Glutamatergic neuron (in vitro differentiated cells): Measurements from ENCODE around the gene FUS. TPM values are rescaled to one million over a fixed set of nuclear protein-coding genes. Genes with fewer than 3 reads are reported as not detected.
A peak's percentile ranks its signal among the peaks of the same experiment; 100 is the strongest.
"Not testable (repeated sequence)": the region's sequence is repeated elsewhere in the genome, so short reads cannot be mapped to it uniquely, and the experiment has no call there.

Source experiments
- DNase-seq: peaks from one replicate; pipeline ENCODE4 v3.0.0; 2022
- H3K27ac Mint-ChIP-seq: one replicate; pipeline ENCODE4 v1.8.0; 2020; ENCODE audit warnings: mild to moderate bottlenecking, mixed read lengths, inconsistent platforms; ENCODE audit not compliant: unreplicated experiment
- H3K27me3 Mint-ChIP-seq: one replicate; pipeline ENCODE4 v1.8.0; 2020; ENCODE audit warnings: mild to moderate bottlenecking, moderate library complexity, mixed read lengths, inconsistent platforms; ENCODE audit not compliant: unreplicated experiment
- H3K36me3 Mint-ChIP-seq: one replicate; pipeline ENCODE4 v1.8.0; 2020; ENCODE audit warnings: mild to moderate bottlenecking, mixed read lengths, inconsistent platforms; ENCODE audit not compliant: unreplicated experiment
- H3K4me1 Mint-ChIP-seq: one replicate; pipeline ENCODE4 v1.8.0; 2020; ENCODE audit warnings: mild to moderate bottlenecking, low read depth, mixed read lengths, inconsistent platforms; ENCODE audit not compliant: unreplicated experiment
- H3K4me3 Mint-ChIP-seq: one replicate; pipeline ENCODE4 v1.8.0; 2020; ENCODE audit warnings: mild to moderate bottlenecking, mixed read lengths, inconsistent platforms; ENCODE audit not compliant: unreplicated experiment
- H3K9me3 Mint-ChIP-seq: one replicate; pipeline ENCODE4 v1.8.0; 2020; ENCODE audit warnings: mild to moderate bottlenecking, moderate library complexity, mixed read lengths, inconsistent platforms; ENCODE audit not compliant: unreplicated experiment
- total RNA-seq: library from RNA; stranded (reverse); fragmentation: NEBNext Ultra II Directional; extraction: Animal tissue kit (Norgen Biotek cat#: 25700); gene quantifications from one replicate; pipeline ENCODE4 v1.2.1, GENCODE V29; 2021; ENCODE audit not compliant: unreplicated experiment
- TF ChIP-seq, protein P1 (sequence below): fragments of 200-600 bp; sonication (generic); IDR thresholded peaks from one replicate; pipeline ENCODE4 v1.5.0; 2021; ENCODE audit not compliant: partially characterized antibody, unreplicated experiment

The FUS gene
- total RNA-seq, 1 donor from 2014 or later, result 473 TPM

DNA sequence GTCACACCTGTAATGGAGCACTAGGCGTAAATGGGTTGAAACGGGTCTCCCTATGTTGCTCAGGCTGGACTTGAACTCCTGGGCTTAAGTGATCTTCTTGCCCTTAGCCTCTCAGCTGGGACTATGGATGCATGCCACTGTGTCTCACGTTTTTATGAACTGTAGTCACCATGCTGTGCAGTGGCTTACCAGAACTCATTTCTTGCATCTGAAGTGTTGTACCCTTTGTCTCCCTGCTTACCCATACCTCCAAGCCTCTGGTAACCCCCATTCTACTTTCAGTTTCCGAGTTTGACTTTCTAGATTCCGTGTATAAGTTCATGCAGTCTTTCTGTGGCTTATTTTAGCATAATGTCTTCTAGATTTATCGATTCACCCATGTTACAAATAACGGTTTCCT lies 15.0 kb downstream of the FUS start:
- Mint-ChIP-seq H3K4me1 (peaks cover 3% of the 10 kb centered on the region), H3K27me3 (peaks cover 7% of the 10 kb centered on the region), H3K9me3 (peaks cover 8% of the 10 kb centered on the region), H3K4me3 (no peak overlapping the region), H3K27ac (no peak overlapping the region), H3K36me3 (peaks cover 14% of the 10 kb centered on the region)
- TF ChIP-seq, protein P1, sequence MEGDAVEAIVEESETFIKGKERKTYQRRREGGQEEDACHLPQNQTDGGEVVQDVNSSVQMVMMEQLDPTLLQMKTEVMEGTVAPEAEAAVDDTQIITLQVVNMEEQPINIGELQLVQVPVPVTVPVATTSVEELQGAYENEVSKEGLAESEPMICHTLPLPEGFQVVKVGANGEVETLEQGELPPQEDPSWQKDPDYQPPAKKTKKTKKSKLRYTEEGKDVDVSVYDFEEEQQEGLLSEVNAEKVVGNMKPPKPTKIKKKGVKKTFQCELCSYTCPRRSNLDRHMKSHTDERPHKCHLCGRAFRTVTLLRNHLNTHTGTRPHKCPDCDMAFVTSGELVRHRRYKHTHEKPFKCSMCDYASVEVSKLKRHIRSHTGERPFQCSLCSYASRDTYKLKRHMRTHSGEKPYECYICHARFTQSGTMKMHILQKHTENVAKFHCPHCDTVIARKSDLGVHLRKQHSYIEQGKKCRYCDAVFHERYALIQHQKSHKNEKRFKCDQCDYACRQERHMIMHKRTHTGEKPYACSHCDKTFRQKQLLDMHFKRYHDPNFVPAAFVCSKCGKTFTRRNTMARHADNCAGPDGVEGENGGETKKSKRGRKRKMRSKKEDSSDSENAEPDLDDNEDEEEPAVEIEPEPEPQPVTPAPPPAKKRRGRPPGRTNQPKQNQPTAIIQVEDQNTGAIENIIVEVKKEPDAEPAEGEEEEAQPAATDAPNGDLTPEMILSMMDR, result no peak
- no peak for DNase-seq

DNA sequence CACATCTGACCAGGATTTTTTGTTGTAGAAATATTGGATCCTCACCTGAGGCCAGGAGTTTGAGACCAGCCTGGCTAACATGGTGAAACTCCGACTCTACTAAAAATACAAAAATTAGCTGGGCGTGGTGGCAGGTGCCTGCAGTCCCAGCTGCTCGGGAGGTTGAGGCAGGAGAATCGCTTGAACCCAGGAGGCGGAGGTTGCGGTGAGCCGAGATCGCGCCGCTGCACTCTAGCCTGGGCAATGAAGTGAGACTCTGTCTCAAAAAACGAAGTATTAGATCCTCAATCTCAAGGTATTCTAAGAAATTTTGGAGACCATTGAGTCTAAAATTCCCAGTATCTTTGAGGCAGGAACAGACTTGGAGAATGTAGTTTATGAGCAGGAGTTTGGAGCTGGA lies 15.9 kb downstream of the FUS start:
- H3K36me3 Mint-ChIP-seq, H3K27me3 Mint-ChIP-seq, H3K4me1 Mint-ChIP-seq, H3K4me3 Mint-ChIP-seq, H3K27ac Mint-ChIP-seq, DNase-seq, H3K9me3 Mint-ChIP-seq: not testable (repeated sequence)

DNA sequence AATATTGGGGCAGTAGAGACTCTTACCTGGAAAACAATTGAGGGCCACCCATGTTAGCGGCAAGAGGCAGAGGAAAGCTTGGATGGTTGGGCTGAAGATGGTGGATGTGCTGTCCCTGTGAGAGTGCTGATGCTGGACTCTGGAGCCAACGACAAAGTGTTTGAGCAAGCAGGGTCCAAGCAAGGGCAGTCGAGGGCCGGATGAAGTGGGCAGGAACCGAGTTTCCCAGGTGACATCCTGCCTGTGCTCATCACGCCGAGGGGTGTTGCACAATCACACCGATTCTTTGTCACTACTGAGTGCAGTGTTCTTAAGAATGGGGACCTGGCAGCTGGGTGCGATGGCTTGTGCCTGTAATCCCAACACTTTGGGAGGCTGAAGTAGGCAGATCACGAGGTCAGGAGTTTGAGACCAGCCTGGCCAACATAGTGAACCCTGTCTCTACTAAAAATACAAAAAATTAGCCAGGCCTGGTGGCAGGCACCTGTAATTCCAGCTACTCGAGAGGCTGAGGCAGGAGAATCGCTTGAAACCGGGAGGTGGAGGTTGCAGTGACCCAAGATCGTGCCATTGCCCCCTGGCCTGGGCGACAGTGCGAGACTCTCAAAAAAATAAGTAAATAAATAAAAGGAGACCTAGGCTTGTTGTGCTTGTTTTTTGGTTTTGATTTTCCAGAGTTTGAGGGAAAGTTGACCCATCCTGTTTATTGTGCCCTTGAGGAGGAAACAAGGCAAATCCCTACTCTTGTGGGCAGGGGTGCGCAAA lies 16.6 kb downstream of the FUS start:
- Mint-ChIP-seq H3K4me1 (peaks cover 3% of the 10 kb centered on the region), H3K27me3 (peaks cover 8% of the 10 kb centered on the region), H3K4me3 (no peak overlapping the region), H3K36me3 (peaks cover 10% of the 10 kb centered on the region), H3K9me3 (peaks cover 10% of the 10 kb centered on the region), H3K27ac (no peak overlapping the region)
- TF ChIP-seq, protein P1, result no peak
- DNase-seq, result no peak

DNA sequence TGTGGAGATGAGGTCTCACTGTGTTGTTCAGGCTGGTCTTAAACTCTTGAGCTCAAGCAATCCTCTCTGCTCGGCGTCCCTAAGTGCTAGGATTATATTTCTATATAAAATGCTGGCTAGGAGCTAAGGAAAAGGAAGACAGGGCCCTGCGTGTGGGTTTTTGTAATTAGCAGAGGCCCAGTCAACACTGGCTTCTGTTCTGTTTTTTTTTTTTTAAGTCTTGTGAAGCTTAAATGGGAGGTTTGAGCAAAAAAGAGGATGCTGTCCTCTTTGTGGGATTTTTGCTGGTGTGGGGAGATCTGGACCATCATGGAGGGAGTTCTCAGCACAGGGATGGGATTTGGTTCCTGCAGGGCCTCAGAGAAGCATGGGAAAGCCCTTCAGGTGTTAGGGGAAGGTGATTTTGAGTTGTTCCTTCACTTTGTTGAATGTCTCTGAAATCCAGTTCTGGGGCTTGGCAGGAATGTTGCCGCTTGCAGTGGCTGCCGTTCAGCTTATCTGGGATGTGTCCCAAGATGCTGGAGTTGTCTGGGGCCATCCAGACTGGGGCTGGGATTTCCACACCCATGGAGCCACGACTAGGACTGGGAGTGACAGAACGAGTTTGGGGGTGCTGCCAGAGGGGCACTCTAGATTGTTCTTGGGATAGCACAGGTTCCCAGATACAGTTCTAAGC lies 18.4 kb downstream of the FUS start:
- DNase-seq, result no peak
- Mint-ChIP-seq H3K4me1 (peaks cover 4% of the 10 kb centered on the region), H3K36me3 (peaks cover 10% of the 10 kb centered on the region), H3K27me3 (peaks cover 10% of the 10 kb centered on the region), H3K27ac (no peak overlapping the region), H3K4me3 (peak overlapping the region; percentile 28), H3K9me3 (peaks cover 12% of the 10 kb centered on the region)
- TF ChIP-seq, protein P1, result no peak

DNA sequence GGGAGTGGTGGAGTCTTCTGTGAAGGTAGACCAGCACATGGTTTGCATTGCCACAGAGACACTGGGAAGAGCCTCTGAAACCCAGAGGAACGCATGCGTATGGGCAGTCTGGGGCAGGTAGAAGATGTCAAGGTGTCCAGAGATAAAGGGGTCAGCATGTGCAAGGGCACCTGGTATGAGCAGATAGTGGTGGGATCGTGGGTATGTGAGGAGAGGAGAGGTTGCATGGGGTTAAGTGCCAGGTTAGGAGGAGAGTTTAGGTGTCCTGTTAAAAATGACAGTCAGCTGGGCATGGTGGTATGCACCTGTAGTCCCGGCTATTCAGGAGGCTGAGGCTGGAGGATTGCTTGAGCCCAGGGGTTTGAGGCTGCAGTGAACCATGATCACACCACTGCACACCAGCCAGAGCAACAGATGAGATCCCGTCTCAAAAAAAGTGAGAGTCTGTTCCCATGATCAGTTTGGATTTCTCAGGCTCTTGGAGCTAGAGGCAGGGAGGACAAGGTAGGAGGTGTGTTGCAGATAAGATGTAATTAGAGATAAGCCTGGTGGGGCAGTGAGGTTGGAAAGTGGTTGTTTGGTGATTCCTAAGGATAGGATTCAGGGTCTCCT lies 19.6 kb downstream of the FUS start:
- Mint-ChIP-seq H3K9me3 (peaks cover 12% of the 10 kb centered on the region), H3K27ac (no peak overlapping the region), H3K4me3 (peak overlapping the region; percentile 67), H3K27me3 (peaks cover 12% of the 10 kb centered on the region), H3K36me3 (peaks cover 10% of the 10 kb centered on the region), H3K4me1 (peaks cover 4% of the 10 kb centered on the region)
- no peak for DNase-seq
- TF ChIP-seq, protein P1, result no peak

DNA sequence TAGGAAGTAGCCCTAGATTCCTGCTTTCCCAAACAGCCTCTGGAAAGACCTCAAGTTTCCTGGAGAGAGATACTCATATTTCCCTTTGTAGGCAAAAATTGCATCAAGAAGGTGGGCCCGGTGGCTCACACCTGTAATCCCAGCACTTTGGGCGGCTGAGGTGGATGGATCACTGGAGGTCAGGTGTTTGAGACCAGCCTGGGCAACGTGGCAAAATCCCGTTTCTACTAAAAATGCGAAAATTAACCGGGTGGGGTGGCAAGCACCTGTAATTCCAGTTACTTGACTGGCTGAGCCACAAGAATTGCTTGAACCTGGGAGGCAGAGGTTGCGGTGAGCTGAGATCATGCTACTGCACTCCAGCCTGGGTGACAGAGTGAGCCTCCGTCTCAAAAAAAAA lies 20.2 kb downstream of the FUS start:
- peaks cover 12% of the 10 kb centered on the region for H3K9me3 Mint-ChIP-seq
- H3K27ac Mint-ChIP-seq, H3K36me3 Mint-ChIP-seq, H3K4me1 Mint-ChIP-seq, H3K4me3 Mint-ChIP-seq, DNase-seq: not testable (repeated sequence)
- H3K27me3 Mint-ChIP-seq, result peaks cover 15% of the 10 kb centered on the region
